ENCODE results near the gene RILPL1. TPM values are rescaled to one million over a fixed set of nuclear protein-coding genes. Genes with fewer than 3 reads are reported as not detected.

RILPL1 gene
- total and polyA plus RNA-seq, 2 experiments from 2014 or later: 2.9 to 29.8 TPM

DNA sequence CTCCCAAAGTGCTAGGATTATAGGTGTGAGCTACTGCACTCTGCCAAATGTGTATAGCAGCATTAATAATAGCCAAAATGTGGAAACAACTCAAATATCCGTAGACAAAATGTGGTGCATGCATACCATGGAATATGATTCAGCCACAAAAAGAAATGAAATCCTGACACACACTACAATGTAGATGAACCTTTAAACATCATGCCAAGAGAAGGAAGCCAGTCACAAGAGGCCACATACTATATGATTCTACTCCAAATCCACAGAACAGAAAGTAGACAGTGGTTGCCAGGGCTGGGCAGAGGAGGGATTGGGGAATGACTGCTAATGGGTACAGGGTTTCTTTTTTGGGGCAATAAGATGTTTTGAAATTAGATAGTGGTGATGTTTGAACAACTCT lies 43.1 kb upstream of the RILPL1 start:
- H3F3A ChIP-seq (ENCODE audit: insufficient read depth): 0 out of 2 replicates have a peak, but pooled peaks cover 13% of the 10 kb centered on the region
- TF ChIP-seq EZH2 (IDR thresholded peaks at IDR 0.05; ENCODE audit: insufficient read depth, poor library complexity, severe bottlenecking): no peak
- no peak for TF ChIP-seq EZH2phosphoT487 (IDR thresholded peaks at IDR 0.05; ENCODE audit: insufficient read depth, low read depth)
- no peaks in the 10 kb centered on the region; the same call in 1 of the 2 replicates for H3K4me1 ChIP-seq (ENCODE audit: insufficient read depth)
- H3K27me3 ChIP-seq (replicated peaks; ENCODE audit: insufficient read depth): no peaks in the 10 kb centered on the region
- H3K79me2 ChIP-seq (ENCODE audit: insufficient read depth): peaks cover 34% of the 10 kb centered on the region
- H3K4me3 ChIP-seq: no peak overlapping the region
- no peaks in the 10 kb centered on the region for H4K20me1 ChIP-seq (ENCODE audit: insufficient read depth)
- H3K9me2 ChIP-seq (ENCODE audit: insufficient read depth): no peaks in the 10 kb centered on the region
- no peaks in the 10 kb centered on the region for H3K36me3 ChIP-seq (ENCODE audit: low read depth)
- no peaks in the 10 kb centered on the region for H3K9me3 ChIP-seq (ENCODE audit: low read depth)
- no peak overlapping the region for H3K9ac ChIP-seq
- H3K27ac ChIP-seq: peak overlapping the region; percentile 7; the same call in 1 of the 2 replicates
- no peak overlapping the region for H2AFZ ChIP-seq
- H3K4me2 ChIP-seq (ENCODE audit: unreplicated experiment): no peak overlapping the region
- 45 to 46% methylated on average over 1 of the region's 1 CpG for WGBS, 2 experiments (ENCODE audit: low coverage in 1 of 2, low lambda C conversion rate in 2 of 2, missing lambda C conversion rate in 2 of 2)
- in situ Hi-C loops (cut with MboI): no loop called here
- DNase-seq: peak; percentile 58

DNA sequence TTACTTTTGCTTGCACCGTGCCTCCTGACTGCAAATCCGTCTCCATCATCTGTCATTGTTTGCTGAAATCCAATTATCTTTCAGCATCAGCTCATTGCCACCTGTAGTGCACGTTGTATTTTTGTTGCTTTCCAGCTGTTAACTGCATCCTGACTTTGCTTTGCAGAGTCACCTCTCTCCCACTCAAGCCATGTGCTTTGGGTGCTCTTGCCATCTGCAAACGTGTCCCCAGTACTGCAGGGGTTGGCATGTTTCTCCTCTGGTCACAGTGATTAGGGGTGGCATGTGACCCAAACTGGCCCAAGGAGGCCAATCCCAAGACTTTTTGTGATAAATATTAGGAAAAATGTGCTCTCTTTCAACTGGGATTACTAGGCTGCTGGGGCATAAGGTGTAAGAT lies 40.4 kb upstream of the RILPL1 start:
- Histone ChIP-seq H3K4me2 (ENCODE audit: unreplicated experiment) (no peak overlapping the region), H2AFZ (no peak overlapping the region), H3K9me3 (ENCODE audit: low read depth) (no peaks in the 10 kb centered on the region), H4K20me1 (ENCODE audit: insufficient read depth) (no peaks in the 10 kb centered on the region), H3K9ac (no peak overlapping the region), H3K4me3 (no peak overlapping the region), H3K9me2 (ENCODE audit: insufficient read depth) (no peaks in the 10 kb centered on the region), H3K79me2 (ENCODE audit: insufficient read depth) (peaks cover 10% of the 10 kb centered on the region; the same call in 1 of the 2 replicates), H3K27ac (no peak overlapping the region), H3K36me3 (ENCODE audit: low read depth) (no peaks in the 10 kb centered on the region), H3K27me3 (replicated peaks; ENCODE audit: insufficient read depth) (no peaks in the 10 kb centered on the region), H3K4me1 (ENCODE audit: insufficient read depth) (peaks cover 4% of the 10 kb centered on the region; the same call in 1 of the 2 replicates), H3F3A (ENCODE audit: insufficient read depth) (peaks cover 25% of the 10 kb centered on the region; the same call in 1 of the 2 replicates)
- WGBS, 2 experiments (ENCODE audit: low coverage in 1 of 2, low lambda C conversion rate in 2 of 2, missing lambda C conversion rate in 2 of 2): 60 to 64% methylated on average over 4 of the region's 4 CpGs
- in situ Hi-C loops (cut with MboI): no loop called here
- DNase-seq: no peak
- TF ChIP-seq EZH2 (IDR thresholded peaks at IDR 0.05; ENCODE audit: insufficient read depth, poor library complexity, severe bottlenecking) (no peak), EZH2phosphoT487 (IDR thresholded peaks at IDR 0.05; ENCODE audit: insufficient read depth, low read depth) (no peak)

DNA sequence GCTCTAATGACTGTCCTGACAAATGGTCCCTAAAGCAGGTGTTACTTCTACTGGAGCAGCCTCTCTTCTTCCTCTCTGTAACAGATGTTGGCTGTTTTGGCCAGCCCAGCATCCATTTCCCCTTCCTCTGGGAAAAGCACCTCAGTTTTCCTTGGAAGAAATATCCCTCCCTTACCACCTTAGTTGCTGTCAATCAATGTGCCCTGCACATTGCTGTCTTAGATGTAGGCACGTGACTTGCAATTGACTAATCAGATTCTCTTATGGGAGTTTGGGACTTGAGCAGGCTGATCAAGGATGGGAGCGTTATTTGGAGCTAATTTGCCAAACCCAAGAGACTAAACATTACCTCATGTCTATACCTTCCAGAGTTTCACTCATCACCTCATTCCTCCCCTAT lies 38.9 kb upstream of the RILPL1 start:
- Histone ChIP-seq H3K9me2 (ENCODE audit: insufficient read depth) (no peaks in the 10 kb centered on the region), H3K27me3 (replicated peaks; ENCODE audit: insufficient read depth) (no peaks in the 10 kb centered on the region), H3K4me1 (ENCODE audit: insufficient read depth) (peaks cover 4% of the 10 kb centered on the region; the same call in 1 of the 2 replicates), H3K4me3 (no peak overlapping the region), H2AFZ (no peak overlapping the region), H3K4me2 (ENCODE audit: unreplicated experiment) (no peak overlapping the region), H3K79me2 (ENCODE audit: insufficient read depth) (no peaks in the 10 kb centered on the region), H3K36me3 (ENCODE audit: low read depth) (no peaks in the 10 kb centered on the region), H3K27ac (no peak overlapping the region), H3F3A (ENCODE audit: insufficient read depth) (peaks cover 23% of the 10 kb centered on the region; the same call in 1 of the 2 replicates), H3K9ac (no peak overlapping the region), H3K9me3 (ENCODE audit: low read depth) (no peaks in the 10 kb centered on the region), H4K20me1 (ENCODE audit: insufficient read depth) (no peaks in the 10 kb centered on the region)
- WGBS, 2 experiments (ENCODE audit: low coverage in 1 of 2, low lambda C conversion rate in 2 of 2, missing lambda C conversion rate in 2 of 2): 58 to 59% methylated on average over 2 of the region's 2 CpGs
- TF ChIP-seq EZH2 (IDR thresholded peaks at IDR 0.05; ENCODE audit: insufficient read depth, poor library complexity, severe bottlenecking) (no peak), EZH2phosphoT487 (IDR thresholded peaks at IDR 0.05; ENCODE audit: insufficient read depth, low read depth) (no peak)
- DNase-seq: no peak
- in situ Hi-C loops (cut with MboI): no loop called here

DNA sequence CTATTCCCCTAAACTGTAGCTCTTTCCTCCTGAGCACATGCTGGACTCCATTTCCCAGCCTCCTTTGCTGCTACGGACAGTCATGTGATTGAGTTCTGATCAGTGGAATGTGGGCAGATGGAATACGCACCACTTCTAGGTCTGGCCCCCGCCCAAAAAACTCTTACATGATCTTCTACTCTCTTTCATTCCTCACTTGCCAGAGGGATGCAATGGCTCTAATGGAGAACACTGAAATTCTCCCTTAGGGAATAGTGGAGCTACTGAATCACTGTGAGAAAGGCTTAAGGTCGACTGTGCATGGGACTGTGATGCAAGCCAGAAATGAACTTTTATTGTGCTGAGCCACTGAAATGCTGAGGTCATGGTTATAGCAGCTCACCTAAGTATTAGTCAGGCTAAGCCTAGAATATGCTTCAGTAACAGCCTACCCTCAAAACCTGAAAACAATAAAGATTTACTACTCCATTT lies 37.9 kb upstream of the RILPL1 start:
- Histone ChIP-seq H3K4me3 (no peak overlapping the region), H3K4me1 (ENCODE audit: insufficient read depth) (peaks cover 4% of the 10 kb centered on the region; the same call in 1 of the 2 replicates), H3K9ac (no peak overlapping the region), H3K4me2 (ENCODE audit: unreplicated experiment) (no peak overlapping the region), H3K27me3 (replicated peaks; ENCODE audit: insufficient read depth) (no peaks in the 10 kb centered on the region), H3K79me2 (ENCODE audit: insufficient read depth) (no peaks in the 10 kb centered on the region), H3K9me2 (ENCODE audit: insufficient read depth) (no peaks in the 10 kb centered on the region), H2AFZ (peak overlapping the region; percentile 35), H3F3A (ENCODE audit: insufficient read depth) (peaks cover 14% of the 10 kb centered on the region; the same call in 1 of the 2 replicates), H3K36me3 (ENCODE audit: low read depth) (no peaks in the 10 kb centered on the region), H3K9me3 (ENCODE audit: low read depth) (no peaks in the 10 kb centered on the region), H3K27ac (peak overlapping the region; percentile 46), H4K20me1 (ENCODE audit: insufficient read depth) (no peaks in the 10 kb centered on the region)
- TF ChIP-seq EZH2 (IDR thresholded peaks at IDR 0.05; ENCODE audit: insufficient read depth, poor library complexity, severe bottlenecking) (no peak), EZH2phosphoT487 (IDR thresholded peaks at IDR 0.05; ENCODE audit: insufficient read depth, low read depth) (no peak)
- WGBS, 2 experiments (ENCODE audit: low coverage in 1 of 2, low lambda C conversion rate in 2 of 2, missing lambda C conversion rate in 2 of 2): 19 to 20% methylated on average over 4 of the region's 4 CpGs
- DNase-seq: peak; percentile 89
- in situ Hi-C loops (cut with MboI): no loop called here

Data from GM23248 (cell line).